Measurements from ENCODE around the gene CDC7.
"Not testable (repeated sequence)": the region's sequence is repeated elsewhere in the genome, so short reads cannot be mapped to it uniquely, and the experiment has no call there.

The CDC7 gene

DNA sequence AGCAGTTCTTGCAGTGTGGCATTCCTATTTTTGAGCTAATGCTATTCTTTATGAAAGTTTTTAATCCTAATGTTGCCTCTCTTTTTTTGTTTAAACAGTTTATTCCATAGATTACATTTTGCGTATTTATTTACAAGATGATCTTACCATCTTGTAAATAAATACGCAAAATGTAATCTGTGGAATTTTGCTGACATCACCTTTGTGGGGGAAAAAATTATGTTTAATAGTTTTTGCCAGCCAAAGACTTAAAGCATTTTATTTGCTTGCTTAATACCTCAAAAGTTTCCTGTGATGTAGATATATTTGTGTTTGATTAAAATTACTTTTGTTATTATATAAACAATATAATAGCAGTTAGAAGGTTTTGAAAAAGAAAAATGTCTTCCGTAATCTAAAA is 15.3 kb downstream of the CDC7 start:
- ChIA-PET POLR2A (no interaction called here), CTCF (no interaction called here)
- no peak for DNase-seq (ENCODE audit: extremely low spot score)
- no peak for TF ChIP-seq ELF4 (IDR thresholded peaks at IDR 0.05)
- no peak for TF ChIP-seq TARDBP (IDR thresholded peaks at IDR 0.05)
- no peak for TF ChIP-seq SP1 (IDR thresholded peaks at IDR 0.05)
- no peak for TF ChIP-seq BHLHE40 (IDR thresholded peaks at IDR 0.05; ENCODE audit: borderline replicate concordance)
- no peak for TF ChIP-seq NFRKB (IDR thresholded peaks at IDR 0.05)
- no peak for TF ChIP-seq L3MBTL2 (conservative IDR thresholded peaks at IDR 0.05)
- TF ChIP-seq ARNT (IDR thresholded peaks at IDR 0.05), result no peak
- no peak for TF ChIP-seq LEF1 (IDR thresholded peaks at IDR 0.05; ENCODE audit: borderline replicate concordance)
- TF ChIP-seq FOXA1 (IDR thresholded peaks at IDR 0.05), result no peak
- TF ChIP-seq FOXK2 (IDR thresholded peaks at IDR 0.05), result no peak
- TF ChIP-seq HDGF (IDR thresholded peaks at IDR 0.05; ENCODE audit: borderline replicate concordance), result no peak
- no peak for TF ChIP-seq ZNF384 (IDR thresholded peaks at IDR 0.05)
- TF ChIP-seq, protein P1, sequence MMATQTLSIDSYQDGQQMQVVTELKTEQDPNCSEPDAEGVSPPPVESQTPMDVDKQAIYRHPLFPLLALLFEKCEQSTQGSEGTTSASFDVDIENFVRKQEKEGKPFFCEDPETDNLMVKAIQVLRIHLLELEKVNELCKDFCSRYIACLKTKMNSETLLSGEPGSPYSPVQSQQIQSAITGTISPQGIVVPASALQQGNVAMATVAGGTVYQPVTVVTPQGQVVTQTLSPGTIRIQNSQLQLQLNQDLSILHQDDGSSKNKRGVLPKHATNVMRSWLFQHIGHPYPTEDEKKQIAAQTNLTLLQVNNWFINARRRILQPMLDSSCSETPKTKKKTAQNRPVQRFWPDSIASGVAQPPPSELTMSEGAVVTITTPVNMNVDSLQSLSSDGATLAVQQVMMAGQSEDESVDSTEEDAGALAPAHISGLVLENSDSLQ (IDR thresholded peaks at IDR 0.05), result no peak
- TF ChIP-seq SUZ12 (IDR thresholded peaks at IDR 0.05), result no peak
- TF ChIP-seq FOXM1 (IDR thresholded peaks at IDR 0.05; ENCODE audit: borderline replicate concordance), result no peak
- no peak for TF ChIP-seq CTBP1 (IDR thresholded peaks at IDR 0.05; ENCODE audit: borderline replicate concordance)

DNA sequence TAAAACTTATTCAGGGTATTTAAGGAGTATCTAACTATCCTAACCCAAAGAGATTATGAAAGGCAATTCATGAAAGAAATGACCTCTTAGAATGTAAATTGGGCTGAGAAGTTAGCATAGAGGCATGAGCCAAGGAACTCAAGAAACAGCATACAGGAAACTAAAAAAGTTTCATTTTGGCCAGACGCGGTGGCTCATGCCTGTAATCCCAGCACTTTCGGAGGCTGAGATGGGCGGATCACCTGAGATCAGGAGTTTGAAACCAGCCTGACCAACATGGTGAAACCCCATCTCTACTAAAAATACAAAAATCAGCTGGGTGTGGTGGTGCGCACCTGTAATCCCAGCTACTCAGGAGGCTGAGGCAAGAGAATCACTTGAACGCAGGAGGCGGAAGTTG is 16.0 kb downstream of the CDC7 start:
- DNase-seq (ENCODE audit: extremely low spot score); POLR2A ChIA-PET; CTCF ChIA-PET: not testable (repeated sequence)

DNA sequence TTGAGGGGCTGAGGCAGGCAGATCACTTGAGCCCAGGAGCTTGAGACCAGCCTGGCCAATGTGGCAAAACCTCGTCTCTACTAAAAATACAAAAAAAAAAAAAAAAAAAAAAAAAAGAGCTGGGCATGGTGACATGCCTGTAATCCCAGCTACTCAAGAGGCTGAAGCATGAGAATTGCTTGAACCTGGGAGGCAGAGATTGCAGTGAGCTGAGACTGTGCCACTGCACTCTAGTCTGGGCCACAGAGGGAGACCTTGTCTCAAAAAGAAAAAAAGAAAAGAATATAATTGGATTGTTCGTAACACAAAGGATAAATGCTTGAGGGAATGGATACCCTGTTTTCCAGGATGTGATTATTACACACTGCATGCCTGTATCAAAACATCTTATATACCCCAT is 18.5 kb downstream of the CDC7 start:
- POLR2A ChIA-PET, result interaction anchor here (1.2 kb wide), 1 partner anchor 16 kb away, joined by 3 read pairs; no protein-coding TSS in a partner anchor
- not testable (repeated sequence) for DNase-seq (ENCODE audit: extremely low spot score)
- CTCF ChIA-PET, result interaction anchor here (1.0 kb wide), 1 partner anchor 273 kb away, joined by 3 read pairs; no protein-coding TSS in a partner anchor

DNA sequence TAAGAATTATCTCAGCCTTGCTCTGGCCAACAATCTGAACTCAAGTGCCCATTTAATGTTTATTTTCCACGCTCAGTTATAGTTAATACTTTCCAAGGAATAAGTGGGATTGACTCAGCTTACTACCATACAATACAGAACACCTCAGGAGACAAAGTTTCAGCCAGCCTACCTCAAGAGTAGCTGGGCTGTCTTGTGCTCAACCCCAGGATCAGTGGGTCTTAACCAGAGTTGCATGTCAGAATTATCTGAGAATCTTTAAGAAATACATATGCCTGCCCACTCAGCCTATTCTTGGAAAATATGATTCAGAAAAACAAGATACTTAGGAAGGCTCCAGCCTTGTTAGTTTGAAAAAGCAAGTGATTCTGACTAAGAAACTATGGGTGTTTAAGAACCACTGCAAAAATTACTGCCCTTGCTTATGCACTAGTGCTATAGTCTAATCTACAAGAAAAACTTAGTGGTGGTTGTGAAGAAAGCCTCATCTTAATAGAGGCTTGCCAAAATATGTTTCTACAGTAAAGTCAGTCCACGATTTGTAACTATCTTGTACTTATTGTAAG is 20.4 kb downstream of the CDC7 start:
- CTCF ChIA-PET, result no interaction called here
- TF ChIP-seq ZNF384 (IDR thresholded peaks at IDR 0.05) (no peak), FOXA1 (IDR thresholded peaks at IDR 0.05) (no peak), BHLHE40 (IDR thresholded peaks at IDR 0.05; ENCODE audit: borderline replicate concordance) (no peak), FOXM1 (IDR thresholded peaks at IDR 0.05; ENCODE audit: borderline replicate concordance) (no peak), SUZ12 (IDR thresholded peaks at IDR 0.05) (no peak), ELF4 (IDR thresholded peaks at IDR 0.05) (no peak), LEF1 (IDR thresholded peaks at IDR 0.05; ENCODE audit: borderline replicate concordance) (no peak), SP1 (IDR thresholded peaks at IDR 0.05) (no peak), FOXK2 (IDR thresholded peaks at IDR 0.05) (no peak), HDGF (IDR thresholded peaks at IDR 0.05; ENCODE audit: borderline replicate concordance) (no peak), CTBP1 (IDR thresholded peaks at IDR 0.05; ENCODE audit: borderline replicate concordance) (no peak)
- POLR2A ChIA-PET, result no interaction called here
- DNase-seq (ENCODE audit: extremely low spot score), result no peak

DNA sequence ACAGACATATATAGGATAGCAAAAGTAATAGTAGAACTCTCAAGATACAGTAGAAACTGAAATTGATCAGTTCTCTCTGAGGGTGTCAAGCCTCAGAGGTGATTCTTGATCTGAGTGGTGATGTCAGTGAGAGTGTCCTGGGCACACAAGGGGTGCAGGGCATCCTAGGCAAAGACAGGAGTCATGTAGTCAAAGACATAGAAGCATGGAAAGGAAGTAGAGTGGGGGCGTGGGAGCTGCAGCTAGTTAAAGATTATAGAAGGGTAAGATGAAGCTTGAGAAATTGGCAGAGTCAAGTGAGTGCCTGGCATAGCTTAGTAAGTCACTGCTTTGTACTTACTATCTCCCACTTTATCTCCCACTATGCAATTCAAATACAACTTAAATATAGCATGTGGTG is 22.8 kb downstream of the CDC7 start:
- no peak for DNase-seq (ENCODE audit: extremely low spot score)
- POLR2A ChIA-PET, result interaction anchor here (2.3 kb wide), 1 partner anchor 22 kb away, joined by 8 read pairs; the partner anchor contains the start of gene CDC7
- TF ChIP-seq SUZ12 (IDR thresholded peaks at IDR 0.05), result no peak
- TF ChIP-seq ELF4 (IDR thresholded peaks at IDR 0.05), result no peak
- no peak for TF ChIP-seq LEF1 (IDR thresholded peaks at IDR 0.05; ENCODE audit: borderline replicate concordance)
- CTCF ChIA-PET, result no interaction called here

DNA sequence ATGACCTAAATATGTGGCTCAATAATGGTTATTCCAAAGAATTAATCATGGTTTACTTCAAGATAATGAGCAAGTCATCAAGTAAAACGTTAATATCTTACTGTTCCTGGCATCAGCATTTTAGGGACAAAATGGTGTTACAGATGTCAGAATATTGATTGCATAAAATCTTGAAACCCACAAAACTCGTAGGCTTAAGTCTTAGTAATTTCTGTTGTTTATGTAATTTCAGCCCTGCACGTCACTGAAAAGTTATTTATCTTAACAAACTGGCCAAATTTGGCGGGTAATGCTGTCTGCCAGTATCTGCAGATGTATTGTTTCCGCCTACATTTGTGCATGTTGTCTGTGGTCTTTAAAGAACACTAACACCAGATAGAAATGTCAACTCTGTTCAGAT is 25.8 kb downstream of the CDC7 start:
- TF ChIP-seq FOXM1 (IDR thresholded peaks at IDR 0.05; ENCODE audit: borderline replicate concordance), result no peak
- no peak for TF ChIP-seq FOXA1 (IDR thresholded peaks at IDR 0.05)
- no peak for TF ChIP-seq ARNT (IDR thresholded peaks at IDR 0.05)
- TF ChIP-seq CTBP1 (IDR thresholded peaks at IDR 0.05; ENCODE audit: borderline replicate concordance), result no peak
- no peak for TF ChIP-seq ZNF384 (IDR thresholded peaks at IDR 0.05)
- no peak for TF ChIP-seq TARDBP (IDR thresholded peaks at IDR 0.05)
- no peak for TF ChIP-seq ELF4 (IDR thresholded peaks at IDR 0.05)
- TF ChIP-seq HDGF (IDR thresholded peaks at IDR 0.05; ENCODE audit: borderline replicate concordance), result no peak
- TF ChIP-seq L3MBTL2 (conservative IDR thresholded peaks at IDR 0.05), result no peak
- no peak for TF ChIP-seq FOXK2 (IDR thresholded peaks at IDR 0.05)
- TF ChIP-seq SUZ12 (IDR thresholded peaks at IDR 0.05), result no peak
- TF ChIP-seq SP1 (IDR thresholded peaks at IDR 0.05), result no peak
- no peak for TF ChIP-seq NFRKB (IDR thresholded peaks at IDR 0.05)
- TF ChIP-seq LEF1 (IDR thresholded peaks at IDR 0.05; ENCODE audit: borderline replicate concordance), result no peak
- TF ChIP-seq, protein P1 (IDR thresholded peaks at IDR 0.05), result no peak
- DNase-seq (ENCODE audit: extremely low spot score), result no peak
- ChIA-PET CTCF (no interaction called here), POLR2A (no interaction called here)

DNA sequence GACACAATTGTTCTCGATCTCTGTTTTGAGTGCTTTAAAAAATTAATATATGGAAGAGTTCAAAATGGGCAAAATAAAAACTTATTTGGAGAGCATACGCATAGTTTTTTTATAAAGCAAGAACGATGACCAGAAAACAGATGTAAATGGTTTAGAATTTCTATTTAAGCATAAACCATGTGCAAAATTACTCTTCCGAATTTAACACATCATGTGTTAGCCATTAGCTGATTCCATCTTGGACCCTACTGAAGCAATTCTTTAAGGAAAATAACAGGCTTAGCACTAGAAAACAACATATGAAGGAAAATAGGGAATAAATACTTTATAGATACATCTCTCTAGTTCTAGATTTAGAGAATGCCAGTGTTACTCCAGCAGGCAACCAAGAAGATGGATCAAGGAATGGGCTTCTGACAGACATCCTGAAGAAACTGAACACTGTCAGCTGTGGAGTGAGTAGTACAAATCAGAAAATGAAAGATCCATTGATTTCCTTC is 26.7 kb downstream of the CDC7 start:
- CTCF ChIA-PET, result no interaction called here

More for the DNA sequence above, 26.7 kb downstream of the CDC7 start:
- DNase-seq (ENCODE audit: extremely low spot score), result no peak
- TF ChIP-seq CTBP1 (IDR thresholded peaks at IDR 0.05; ENCODE audit: borderline replicate concordance), result no peak
- no peak for TF ChIP-seq SUZ12 (IDR thresholded peaks at IDR 0.05)
- TF ChIP-seq, protein P1 (IDR thresholded peaks at IDR 0.05), result no peak
- no peak for TF ChIP-seq NFRKB (IDR thresholded peaks at IDR 0.05)
- TF ChIP-seq ARNT (IDR thresholded peaks at IDR 0.05), result no peak
- no peak for TF ChIP-seq FOXK2 (IDR thresholded peaks at IDR 0.05)
- no peak for TF ChIP-seq ZNF384 (IDR thresholded peaks at IDR 0.05)
- no peak for TF ChIP-seq ELF4 (IDR thresholded peaks at IDR 0.05)
- no peak for TF ChIP-seq TARDBP (IDR thresholded peaks at IDR 0.05)
- TF ChIP-seq FOXA1 (IDR thresholded peaks at IDR 0.05), result no peak
- TF ChIP-seq FOXM1 (IDR thresholded peaks at IDR 0.05; ENCODE audit: borderline replicate concordance), result no peak
- no peak for TF ChIP-seq L3MBTL2 (conservative IDR thresholded peaks at IDR 0.05)
- no peak for TF ChIP-seq SP1 (IDR thresholded peaks at IDR 0.05)
- TF ChIP-seq HDGF (IDR thresholded peaks at IDR 0.05; ENCODE audit: borderline replicate concordance), result no peak
- no peak for TF ChIP-seq BHLHE40 (IDR thresholded peaks at IDR 0.05; ENCODE audit: borderline replicate concordance)
- no peak for TF ChIP-seq LEF1 (IDR thresholded peaks at IDR 0.05; ENCODE audit: borderline replicate concordance)
- POLR2A ChIA-PET, result no interaction called here
